Endothelial cell of umbilical vein (primary cell): ENCODE data around the gene CDKN3. TPM values are rescaled to one million over a fixed set of nuclear protein-coding genes. Genes with fewer than 3 reads are reported as not detected.

Source experiments
- BruUV-seq: library from RNA; stranded (reverse); fragments of 400-500 nt; replicated peaks from 2 replicates; lab custom pipeline; 2021; lab: Mats Ljungman, UMichigan
- CTCF ChIA-PET: fragments of 300-600, 350-600 bp; sonication (Branson Sonifier 250); formaldehyde crosslinking; loops from one replicate; lab custom pipeline; 2021; ENCODE audit warnings: antibody characterized with exemption, inconsistent platforms; lab: Charles Lee
- POLR2A ChIA-PET: fragments of 300-600, 350-600 bp; sonication (Branson Sonifier 250); formaldehyde crosslinking; loops from one replicate; lab custom pipeline; 2021; ENCODE audit warnings: antibody characterized with exemption, inconsistent platforms; lab: Charles Lee
- DNase-seq: peaks from one replicate; pipeline ENCODE4 v3.0.0-alpha.2; 2011; ENCODE audit warnings: low read depth, low spot score
- FAIRE-seq: peaks from 2 replicates; lab custom pipeline; 2011; peaks lifted over from hg19 to GRCh38; lab: Jason Lieb, UNC
- H2AFZ ChIP-seq: 2 replicates; pipeline ENCODE4 v1.6.0; 2012; ENCODE audit warnings: low read depth, low read length, control low read depth, inconsistent platforms
- H3K27ac ChIP-seq: 2 replicates; pipeline ENCODE4 v1.5.1; 2011; ENCODE audit warnings: low read depth, mild to moderate bottlenecking, control low read depth, low read length, moderate library complexity; ENCODE audit not compliant: insufficient read depth
- H3K27me3 ChIP-seq, 2 experiments: 2 replicates each; pipeline versions ENCODE4 v1.6.0 to v1.6.1; 2011; ENCODE audit warnings: low read length in 2 of 2, mixed read lengths in 1 of 2; ENCODE audit not compliant: control insufficient read depth in 2 of 2, insufficient read depth in 2 of 2
- H3K36me3 ChIP-seq, 2 experiments: 2 replicates in 1 of 2; 3 replicates in 1 of 2; pipeline ENCODE4 v1.5.1; 2011; ENCODE audit warnings: low read length in 2 of 2, mild to moderate bottlenecking in 1 of 2, moderate library complexity in 1 of 2; ENCODE audit not compliant: control insufficient read depth in 2 of 2, insufficient read depth in 2 of 2; ENCODE audit errors: extremely low read depth in 1 of 2
- H3K4me1 ChIP-seq: 3 replicates; pipeline ENCODE4 v1.5.1; 2011; ENCODE audit warnings: mild to moderate bottlenecking, low read length; ENCODE audit not compliant: control insufficient read depth, insufficient read depth; ENCODE audit errors: extremely low read depth
- H3K4me2 ChIP-seq: 2 replicates; pipeline ENCODE4 v1.6.1; 2011; ENCODE audit warnings: low read length, control low read depth, mixed read lengths; ENCODE audit not compliant: insufficient read depth
- H3K4me3 ChIP-seq, 3 experiments: fragments of 200-600 bp in 1 of 3; sonication (generic), shearing (Covaris generic) in 1 of 3; replicated peaks in 1 of 3; 2 replicates each; pipeline ENCODE4 v1.5.1; 2011 to 2016; ENCODE audit warnings: control low read depth in 3 of 3, low read length in 3 of 3, mild to moderate bottlenecking in 2 of 3, inconsistent platforms in 1 of 3, low read depth in 1 of 3, moderate library complexity in 1 of 3; ENCODE audit not compliant: insufficient read depth in 1 of 3
- H3K79me2 ChIP-seq: 2 replicates; pipeline ENCODE4 v1.6.0; 2012; ENCODE audit warnings: low read length, inconsistent platforms; ENCODE audit not compliant: control insufficient read depth, insufficient read depth
- H3K9ac ChIP-seq: replicated peaks from 2 replicates; pipeline ENCODE3; 2011; ENCODE audit warnings: low read length, control low read depth; ENCODE audit not compliant: insufficient read depth; ENCODE audit errors: extremely low read depth
- H3K9me1 ChIP-seq: replicated peaks from 3 replicates; pipeline ENCODE4 v1.6.0; 2011; ENCODE audit warnings: mild to moderate bottlenecking, low read length; ENCODE audit not compliant: control insufficient read depth, insufficient read depth; ENCODE audit errors: extremely low read depth
- H3K9me3 ChIP-seq: replicated peaks from 2 replicates; pipeline ENCODE4 v1.5.1; 2012; ENCODE audit warnings: low read length, inconsistent platforms; ENCODE audit not compliant: control insufficient read depth, insufficient read depth
- H4K20me1 ChIP-seq: replicated peaks from 2 replicates; pipeline ENCODE3; 2011; ENCODE audit warnings: mild to moderate bottlenecking, low read length; ENCODE audit not compliant: control insufficient read depth, insufficient read depth; ENCODE audit errors: extremely low read depth
- EZH2 ChIP-seq: IDR thresholded peaks from 2 replicates; pipeline ENCODE4 v1.6.1; 2012; ENCODE audit warnings: borderline replicate concordance, low read depth, mild to moderate bottlenecking, moderate library complexity, low read length, inconsistent platforms; ENCODE audit not compliant: severe bottlenecking
- FOS ChIP-seq: IDR thresholded peaks from 2 replicates; pipeline ENCODE4 v1.6.1; 2011; ENCODE audit warnings: mild to moderate bottlenecking, low read length, moderate library complexity, borderline replicate concordance; ENCODE audit not compliant: insufficient read depth
- GATA2 ChIP-seq: IDR thresholded peaks from 2 replicates; pipeline ENCODE4 v1.7.0; 2011; ENCODE audit warnings: low read depth, mild to moderate bottlenecking, moderate library complexity, mixed read lengths, low read length; ENCODE audit not compliant: insufficient read length, insufficient read depth
- JUN ChIP-seq: IDR thresholded peaks from 2 replicates; pipeline ENCODE4 v1.6.1; 2011; ENCODE audit warnings: borderline replicate concordance, low read depth; ENCODE audit not compliant: insufficient read length, insufficient read depth
- MAX ChIP-seq: IDR thresholded peaks from 2 replicates; pipeline ENCODE4 v1.6.1; 2011; ENCODE audit not compliant: insufficient read depth, insufficient read length
- MYC ChIP-seq: IDR thresholded peaks from one replicate; pipeline ENCODE4 v1.6.1; 2011; ENCODE audit warnings: mild to moderate bottlenecking, low read depth, low read length
- POLR2A ChIP-seq: IDR thresholded peaks from 2 replicates; pipeline ENCODE4 v1.6.1; 2012; ENCODE audit warnings: low read depth, mild to moderate bottlenecking, control low read depth, low read length
- POLR2AphosphoS5 ChIP-seq: IDR thresholded peaks from 2 replicates; pipeline ENCODE4 v1.6.1; 2012; ENCODE audit warnings: low read depth, mild to moderate bottlenecking, control low read depth, low read length, moderate library complexity; ENCODE audit not compliant: insufficient read depth
- dilution Hi-C: fragments of 300-500 bp; cut with MboI; formaldehyde crosslinking; loops from one replicate; pipeline ENCODE4 v1.15.0; 2019; ENCODE audit warnings: low sequenced_read_pairs; ENCODE audit not compliant: extremely low pct_ligation_motif_present
- intact Hi-C: fragments of 100-400 bp; cut with micrococcal nuclease; formaldehyde crosslinking; loops from one replicate; pipeline ENCODE4 v1.10.0; 2022
- polyA plus RNA-seq, 4 experiments: library from polyadenylated mRNA; depleted of rRNA in 3 of 4; stranded (reverse) in 3 of 4; unstranded in 1 of 4; fragments of >200 nt; gene quantifications; 2 replicates each; pipeline versions ENCODE4 v1.2.1 to v1.2.3, GENCODE V29; 2011 to 2012; ENCODE audit warnings: missing spikeins in 1 of 4
- total RNA-seq: library from RNA; stranded (reverse); gene quantifications from 2 replicates; pipeline ENCODE4 v1.2.3, GENCODE V29; 2021
- TF ChIP-seq, protein P1 (sequence below), 2 donors: IDR thresholded peaks; 1 replicate in 1 of 2; 2 replicates in 1 of 2; pipeline ENCODE4 v1.5.1; 2011; ENCODE audit warnings: low read length in 2 of 2, mild to moderate bottlenecking in 2 of 2, moderate library complexity in 2 of 2, control low read depth in 1 of 2, inconsistent platforms in 1 of 2, low read depth in 1 of 2; ENCODE audit not compliant: insufficient read depth in 1 of 2; ENCODE audit errors: extremely low read depth in 1 of 2

Gene CDKN3
- total and polyA plus RNA-seq, 2 donors (not counting 3 experiments of a cell fraction or from before 2014, with no cell fraction given), result 36.6 to 52.0 TPM

GRCh38 chr14:54347044-54347443, 49.8 kb upstream of the CDKN3 start:
- no peak for TF ChIP-seq EZH2
- TF ChIP-seq MYC, result no peak
- TF ChIP-seq GATA2, result no peak
- TF ChIP-seq POLR2AphosphoS5, result no peak
- TF ChIP-seq, protein P1, sequence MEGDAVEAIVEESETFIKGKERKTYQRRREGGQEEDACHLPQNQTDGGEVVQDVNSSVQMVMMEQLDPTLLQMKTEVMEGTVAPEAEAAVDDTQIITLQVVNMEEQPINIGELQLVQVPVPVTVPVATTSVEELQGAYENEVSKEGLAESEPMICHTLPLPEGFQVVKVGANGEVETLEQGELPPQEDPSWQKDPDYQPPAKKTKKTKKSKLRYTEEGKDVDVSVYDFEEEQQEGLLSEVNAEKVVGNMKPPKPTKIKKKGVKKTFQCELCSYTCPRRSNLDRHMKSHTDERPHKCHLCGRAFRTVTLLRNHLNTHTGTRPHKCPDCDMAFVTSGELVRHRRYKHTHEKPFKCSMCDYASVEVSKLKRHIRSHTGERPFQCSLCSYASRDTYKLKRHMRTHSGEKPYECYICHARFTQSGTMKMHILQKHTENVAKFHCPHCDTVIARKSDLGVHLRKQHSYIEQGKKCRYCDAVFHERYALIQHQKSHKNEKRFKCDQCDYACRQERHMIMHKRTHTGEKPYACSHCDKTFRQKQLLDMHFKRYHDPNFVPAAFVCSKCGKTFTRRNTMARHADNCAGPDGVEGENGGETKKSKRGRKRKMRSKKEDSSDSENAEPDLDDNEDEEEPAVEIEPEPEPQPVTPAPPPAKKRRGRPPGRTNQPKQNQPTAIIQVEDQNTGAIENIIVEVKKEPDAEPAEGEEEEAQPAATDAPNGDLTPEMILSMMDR (IDR thresholded peaks at IDR 0.05; ENCODE audit: extremely low read depth in 1 of 2, insufficient read depth in 1 of 2, low read depth in 1 of 2, low read length in 2 of 2), result no peak
- TF ChIP-seq POLR2A, result no peak
- no peak for TF ChIP-seq MAX
- TF ChIP-seq JUN, result no peak
- TF ChIP-seq FOS, result no peak
- FAIRE-seq (no peak), DNase-seq (no peak)
- intact Hi-C loops, result loop anchor here (5.0 to 10.0 kb wide), 2 partner anchors 630 to 1132 kb away; no protein-coding TSS in a partner anchor
- Histone ChIP-seq H3K9me1 (no peaks in the 10 kb centered on the region), H3K4me1 (peaks cover 13% of the 10 kb centered on the region), H2AFZ (no peak overlapping the region), H3K36me3 (no peaks in the 10 kb centered on the region), H3K4me3 (no peak overlapping the region), H3K4me2 (no peak overlapping the region), H3K9ac (no peak overlapping the region), H3K79me2 (no peaks in the 10 kb centered on the region), H3K27ac (no peak overlapping the region), H3K9me3 (no peaks in the 10 kb centered on the region), H4K20me1 (no peaks in the 10 kb centered on the region), H3K27me3 (no peaks in the 10 kb centered on the region)
- no TSS peak for BruUV-seq
- POLR2A ChIA-PET, result no interaction called here
- CTCF ChIA-PET, result interaction anchor here (1.0 to 4.0 kb wide), 30 partner anchors 9 to 1522 kb away, joined by 3 to 111 read pairs (median 10); partner anchors contain the start of gene BMP4
- dilution Hi-C loops, result loop anchor here (25.0 kb wide), 1 partner anchor 810 kb away; no protein-coding TSS in a partner anchor
